ENCODE data around the gene CSAD.

DNA sequence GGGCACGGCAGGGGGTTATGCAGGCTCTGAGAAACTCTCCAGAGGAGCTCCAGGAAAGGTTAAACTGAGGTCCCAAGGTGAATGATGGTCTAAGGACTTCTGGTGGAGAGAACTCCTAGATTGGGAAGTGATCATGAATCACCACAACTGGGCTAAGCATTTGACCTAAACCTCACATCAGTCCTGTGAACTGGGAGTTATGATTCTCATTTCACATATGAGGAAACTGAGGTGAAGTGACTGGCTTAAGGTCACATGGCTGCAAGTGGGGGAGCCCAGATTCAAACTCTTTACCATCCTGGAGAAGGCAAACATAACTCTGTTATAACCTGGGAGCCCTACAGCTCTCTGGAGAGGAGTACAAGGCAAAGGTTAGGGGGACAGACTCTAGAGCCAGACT is 47.1 kb upstream of the CSAD start:
- TF ChIP-seq CTCF (IDR thresholded peaks at IDR 0.05; ENCODE audit: low read depth, low read length) (no peak), EZH2phosphoT487 (IDR thresholded peaks at IDR 0.05; ENCODE audit: low read depth) (no peak)

All from OCI-LY3 (cell line).